HG03439 (cell line): ENCODE data around the gene DDIT3.
A peak's percentile ranks its signal among the peaks of the same experiment; 100 is the strongest.
"Not testable (repeated sequence)": the region's sequence is repeated elsewhere in the genome, so short reads cannot be mapped to it uniquely, and the experiment has no call there.

ENCODE experiments used
- ATAC-seq: cut with Tn5 transposase; IDR thresholded peaks from one replicate; pipeline ENCODE4 v1.9.1; 2021; ENCODE audit warnings: mild to moderate bottlenecking, moderate library complexity; ENCODE audit not compliant: unreplicated experiment

Gene DDIT3

DNA sequence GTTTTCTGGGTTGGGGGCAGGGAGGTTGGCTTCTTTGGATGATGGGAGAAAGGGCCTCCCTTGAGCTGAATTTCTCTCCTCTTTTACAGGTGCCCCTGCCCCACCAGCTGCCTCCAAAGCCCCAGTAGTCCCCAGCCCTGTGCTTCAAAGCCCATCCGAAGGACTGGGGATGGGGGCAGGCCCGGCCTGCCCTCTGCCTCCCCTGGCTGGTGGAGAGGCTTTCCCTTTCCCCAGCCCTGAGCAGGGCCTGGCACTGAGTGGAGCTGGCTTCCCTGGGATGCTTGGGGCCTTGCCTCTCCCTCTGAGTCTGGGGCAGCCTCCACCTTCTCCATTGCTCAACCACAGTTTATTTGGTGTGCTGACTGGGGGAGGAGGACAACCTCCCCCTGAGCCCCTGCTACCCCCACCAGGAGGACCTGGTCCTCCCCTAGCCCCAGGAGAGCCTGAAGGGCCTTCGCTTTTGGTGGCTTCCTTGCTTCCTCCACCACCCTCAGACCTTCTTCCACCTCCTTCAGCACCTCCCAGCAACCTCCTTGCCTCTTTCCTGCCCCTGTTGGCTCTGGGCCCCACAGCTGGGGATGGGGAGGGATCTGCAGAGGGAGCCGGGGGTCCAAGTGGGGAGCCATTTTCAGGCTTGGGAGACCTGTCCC, 6.3 kb upstream of the DDIT3 start:
- ATAC-seq = no peak

DNA sequence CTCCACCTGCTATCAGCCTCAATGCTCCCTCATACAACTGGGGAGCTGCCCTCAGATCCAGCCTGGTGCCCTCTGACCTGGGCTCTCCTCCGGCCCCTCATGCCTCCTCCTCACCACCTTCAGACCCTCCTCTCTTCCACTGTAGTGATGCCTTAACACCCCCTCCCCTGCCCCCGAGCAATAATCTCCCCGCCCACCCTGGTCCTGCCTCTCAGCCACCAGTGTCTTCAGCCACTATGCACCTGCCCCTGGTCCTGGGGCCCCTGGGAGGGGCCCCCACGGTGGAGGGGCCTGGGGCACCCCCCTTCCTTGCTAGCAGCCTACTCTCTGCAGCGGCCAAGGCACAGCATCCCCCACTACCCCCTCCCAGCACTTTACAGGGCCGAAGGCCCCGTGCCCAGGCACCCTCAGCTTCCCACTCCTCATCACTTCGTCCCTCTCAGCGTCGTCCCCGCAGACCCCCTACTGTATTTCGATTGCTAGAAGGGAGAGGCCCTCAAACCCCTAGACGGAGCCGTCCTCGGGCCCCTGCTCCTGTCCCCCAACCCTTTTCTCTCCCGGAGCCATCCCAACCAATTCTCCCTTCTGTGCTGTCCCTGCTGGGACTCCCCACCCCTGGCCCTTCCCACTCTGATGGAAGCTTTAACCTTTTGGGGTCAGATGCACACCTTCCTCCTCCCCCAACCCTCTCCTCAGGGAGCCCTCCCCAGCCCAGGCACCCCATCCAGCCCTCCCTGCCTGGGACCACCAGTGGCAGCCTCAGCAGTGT, 5.5 kb upstream of the DDIT3 start:
- no peak for ATAC-seq

DNA sequence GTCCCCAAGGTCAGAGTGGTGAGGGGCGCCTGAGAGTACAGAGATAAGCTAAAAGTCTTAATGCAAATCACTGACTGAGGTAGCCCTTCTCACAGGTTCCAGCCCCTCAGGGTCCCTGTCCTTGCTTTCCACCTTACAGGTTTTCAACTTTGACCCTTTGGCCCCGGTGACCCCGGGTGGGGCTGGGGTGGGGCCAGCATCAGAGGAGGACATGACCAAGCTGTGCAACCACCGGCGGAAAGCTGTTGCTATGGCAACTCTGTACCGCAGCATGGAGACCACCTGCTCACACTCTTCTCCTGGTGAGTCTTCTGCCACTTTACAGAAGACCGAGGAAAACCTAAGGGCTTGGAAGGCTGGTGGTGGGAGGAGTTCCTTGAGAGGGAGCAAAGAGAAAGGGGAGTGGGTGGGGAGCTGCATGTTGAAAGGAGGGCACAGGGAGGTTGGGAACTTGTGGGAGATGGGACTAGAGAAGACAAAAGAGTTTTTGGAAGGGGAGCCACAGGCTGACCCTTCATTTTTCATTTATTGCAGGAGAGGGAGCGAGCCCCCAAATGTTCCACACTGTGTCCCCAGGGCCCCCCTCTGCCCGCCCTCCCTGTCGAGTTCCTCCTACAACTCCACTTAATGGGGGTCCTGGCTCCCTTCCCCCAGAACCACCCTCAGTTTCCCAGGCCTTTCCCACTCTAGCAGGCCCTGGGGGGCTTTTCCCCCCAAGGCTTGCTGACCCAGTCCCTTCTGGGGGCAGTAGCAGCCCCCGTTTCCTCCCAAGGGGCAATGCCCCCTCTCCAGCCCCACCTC, 4.7 kb upstream of the DDIT3 start:
- no peak for ATAC-seq

DNA sequence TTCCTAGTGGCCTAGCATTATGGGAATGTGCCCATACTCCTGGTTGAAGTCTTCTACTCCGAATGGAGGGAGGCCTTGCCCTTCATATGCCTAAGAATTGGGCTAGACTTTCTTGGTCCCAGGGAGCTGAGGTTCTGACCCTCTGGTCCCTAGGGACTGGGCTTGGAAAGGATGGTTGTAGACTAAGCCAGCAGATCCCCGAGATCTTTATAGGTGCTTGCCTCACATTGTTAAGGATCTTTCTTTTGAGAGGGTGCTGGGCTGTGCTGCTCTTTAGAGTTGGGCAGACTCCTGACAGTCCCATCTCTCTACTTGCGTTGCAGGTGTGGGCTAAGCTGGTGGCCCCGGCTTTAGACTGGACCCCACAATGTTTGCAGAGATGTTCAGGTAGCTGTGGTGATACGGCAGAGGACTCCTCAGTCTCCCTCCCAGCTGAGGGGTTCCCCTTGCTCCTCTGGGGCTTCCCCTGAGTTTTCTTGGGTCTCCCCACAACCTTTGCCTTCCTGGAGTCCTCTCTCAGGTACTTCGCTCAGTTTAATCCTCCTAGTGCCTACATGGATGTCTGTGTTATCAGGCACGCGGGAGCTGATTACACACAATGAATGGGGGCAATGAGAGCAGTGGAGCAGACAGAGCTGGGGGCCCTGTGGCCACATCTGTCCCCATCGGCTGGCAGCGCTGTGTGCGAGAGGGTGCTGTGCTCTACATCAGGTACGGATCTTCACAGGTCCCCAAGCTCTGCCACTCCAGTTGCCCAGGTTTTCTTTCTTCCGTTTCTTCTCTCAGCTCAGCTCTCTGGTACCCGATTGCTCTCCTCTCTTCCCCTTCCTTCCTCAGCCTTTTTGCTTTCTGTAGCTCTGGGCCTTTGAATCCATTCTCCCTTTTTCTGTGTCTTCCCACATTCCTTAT, 3.6 kb upstream of the DDIT3 start:
- ATAC-seq = no peak

DNA sequence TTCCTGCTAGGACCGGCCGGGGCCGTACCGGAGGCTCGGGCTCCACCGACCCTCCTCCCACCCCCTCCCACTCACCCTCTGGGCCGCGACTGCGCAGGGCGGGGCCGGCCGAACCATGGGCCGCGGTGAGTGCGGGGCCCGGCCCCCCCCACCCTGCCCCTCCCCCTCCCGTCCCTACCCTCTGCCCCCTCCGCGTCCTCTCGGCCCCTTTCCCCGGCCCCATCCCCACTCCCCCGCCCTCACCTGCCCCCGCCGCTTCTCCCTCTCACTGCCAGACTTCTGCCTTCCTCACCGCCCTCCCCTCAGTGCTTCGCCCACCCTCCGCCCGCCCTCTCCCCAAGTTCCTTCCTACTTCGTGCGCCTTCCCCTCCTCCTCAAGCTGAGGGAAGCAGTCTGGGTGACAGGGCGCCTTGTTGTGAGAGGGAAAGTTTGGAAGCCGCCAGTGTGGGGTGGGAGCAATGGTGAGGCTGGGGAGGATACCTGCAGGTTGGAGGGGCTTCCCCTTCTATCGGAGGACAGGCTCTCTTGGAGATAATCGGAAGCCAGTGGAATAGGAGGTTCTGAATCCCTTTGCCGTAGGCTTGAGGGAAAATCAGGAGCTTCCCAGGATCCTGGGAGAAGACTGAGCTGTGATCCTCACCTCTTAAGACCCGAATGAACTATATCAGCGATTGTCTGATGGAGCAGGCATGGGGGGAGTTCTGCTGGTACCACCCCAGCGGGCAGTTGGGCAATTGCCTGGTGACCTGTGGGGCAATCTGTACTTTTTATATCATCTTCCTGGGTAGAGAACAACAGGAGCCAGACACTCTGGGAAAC, 2.8 kb upstream of the DDIT3 start:
- ATAC-seq = no peak

DNA sequence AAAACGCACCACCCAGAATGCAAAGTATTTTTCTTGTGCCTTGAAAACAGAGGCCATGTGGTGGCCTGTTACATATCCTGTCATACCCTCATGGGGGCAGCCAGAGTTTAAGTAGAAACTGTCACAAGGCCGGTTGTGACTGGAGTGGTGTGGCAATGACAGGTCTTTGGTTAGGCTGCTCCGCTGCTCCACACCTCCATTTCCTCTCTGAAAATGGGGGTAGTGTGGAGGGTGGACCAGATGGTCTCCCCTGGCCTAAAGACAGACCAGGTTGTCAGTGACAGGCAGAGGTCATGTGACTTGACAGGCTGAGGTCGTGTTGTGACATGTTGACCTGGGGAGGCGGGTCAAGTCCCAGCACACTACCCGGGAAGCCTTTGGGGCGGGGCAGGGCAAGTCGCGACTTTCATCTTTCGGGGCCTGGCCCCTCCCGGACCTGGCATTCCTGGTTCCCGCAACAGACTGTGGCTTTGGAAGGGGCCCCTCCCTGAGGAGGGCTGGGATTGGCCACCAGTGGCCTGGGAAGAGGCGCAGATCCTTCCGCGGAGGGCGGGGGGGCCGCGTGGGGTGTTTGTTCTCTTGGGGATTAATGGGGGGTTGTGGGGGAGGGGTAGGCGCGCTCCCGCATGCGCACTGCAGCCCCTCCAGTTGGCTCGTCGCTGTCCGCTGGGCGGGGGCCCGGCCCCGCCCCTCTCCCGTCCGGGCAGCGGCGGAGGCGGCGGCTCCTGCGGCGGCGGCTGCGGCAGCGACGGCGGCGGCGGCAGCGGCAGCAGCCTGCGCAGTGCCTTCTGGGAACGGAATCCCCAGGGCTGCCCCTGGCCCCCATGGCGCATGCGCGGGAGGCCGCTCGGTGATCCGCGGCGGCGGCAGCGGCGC, 1.9 kb upstream of the DDIT3 start, which contains the start of gene MBD6:
MBD6 (plus strand) TSS at position 814 of the 876 bp plus-strand sequence. CDS start 1,480 bp downstream, outside the sequence.
- ATAC-seq = peak; percentile 43

DNA sequence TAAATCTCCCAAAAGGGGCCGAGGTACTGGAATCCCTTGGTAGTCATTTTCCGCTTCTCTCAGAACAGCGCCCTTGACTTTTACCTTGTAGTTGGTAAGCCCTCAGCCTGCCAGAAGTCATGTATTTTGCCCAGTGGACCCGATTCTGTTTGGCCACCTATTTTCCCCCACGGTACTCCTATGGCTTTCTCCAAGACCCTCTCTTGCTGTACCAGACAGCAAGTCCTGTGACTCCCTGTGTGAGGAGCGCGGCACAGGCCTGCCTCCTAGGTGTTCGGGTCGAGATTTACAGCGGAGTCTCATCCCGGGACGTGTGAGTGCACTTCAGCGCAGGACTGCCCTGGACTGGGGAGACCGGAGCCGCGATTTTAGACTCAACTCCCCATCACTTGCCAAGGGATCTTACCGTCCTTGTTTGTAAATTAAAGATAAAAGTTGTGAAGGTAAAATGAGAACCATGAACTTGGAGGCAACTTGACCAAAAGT, 1.3 kb upstream of the DDIT3 start:
- ATAC-seq = no peak

DNA sequence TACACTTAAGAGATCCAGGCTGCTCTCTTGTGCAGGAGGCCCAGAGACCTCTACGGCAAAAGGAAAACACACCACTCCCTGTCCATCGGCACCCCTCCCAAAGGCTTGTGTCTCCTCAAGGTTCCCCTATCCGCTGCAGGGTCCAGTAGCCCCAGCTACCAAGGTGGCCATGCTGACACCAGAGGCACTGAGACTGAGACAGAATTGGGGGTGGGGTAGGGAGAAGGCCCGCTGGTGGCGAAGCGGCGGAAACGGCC, 590 bp downstream of the DDIT3 start:
- no peak for ATAC-seq

DNA sequence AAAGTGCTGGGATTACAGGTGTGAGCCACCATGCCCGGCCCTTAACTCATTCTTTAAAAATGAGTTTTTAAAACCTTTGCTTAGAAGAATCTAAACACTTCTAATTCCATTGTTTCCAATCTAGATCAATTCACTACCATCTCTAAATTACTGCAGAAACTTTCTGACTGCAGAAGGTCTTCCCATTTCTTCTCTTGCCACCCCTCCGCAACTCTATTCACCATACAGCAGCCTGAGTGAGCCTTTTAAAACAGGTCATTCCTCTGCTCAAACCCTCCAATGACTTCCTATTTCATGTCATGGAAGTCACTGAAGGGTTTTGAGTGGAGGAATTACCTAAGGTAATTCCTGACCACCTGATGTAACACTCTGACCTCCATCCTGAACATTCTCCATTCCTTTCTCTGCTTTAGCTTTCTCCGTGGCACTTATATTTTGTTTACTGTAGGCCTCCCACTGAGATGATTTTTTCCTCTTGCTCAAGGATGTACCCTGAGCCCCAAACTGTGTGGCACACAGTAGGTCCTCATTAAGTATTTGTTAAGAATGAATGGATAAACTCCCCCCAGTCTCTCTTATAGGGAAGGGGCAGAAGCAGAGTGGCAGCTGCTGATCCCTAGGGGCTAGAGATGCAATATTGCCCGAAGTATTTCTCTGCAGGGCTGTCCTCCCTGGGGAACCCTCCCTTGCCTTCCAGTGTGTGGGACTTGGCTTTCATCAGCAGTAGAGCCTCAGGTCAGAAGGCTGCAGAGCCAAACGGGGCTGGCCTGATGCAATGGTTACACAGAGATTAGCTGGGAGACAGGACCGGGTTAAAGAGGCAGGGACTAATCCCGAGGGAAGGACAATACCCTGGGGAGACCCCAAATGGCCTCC, 1.2 kb downstream of the DDIT3 start:
- ATAC-seq = no peak

DNA sequence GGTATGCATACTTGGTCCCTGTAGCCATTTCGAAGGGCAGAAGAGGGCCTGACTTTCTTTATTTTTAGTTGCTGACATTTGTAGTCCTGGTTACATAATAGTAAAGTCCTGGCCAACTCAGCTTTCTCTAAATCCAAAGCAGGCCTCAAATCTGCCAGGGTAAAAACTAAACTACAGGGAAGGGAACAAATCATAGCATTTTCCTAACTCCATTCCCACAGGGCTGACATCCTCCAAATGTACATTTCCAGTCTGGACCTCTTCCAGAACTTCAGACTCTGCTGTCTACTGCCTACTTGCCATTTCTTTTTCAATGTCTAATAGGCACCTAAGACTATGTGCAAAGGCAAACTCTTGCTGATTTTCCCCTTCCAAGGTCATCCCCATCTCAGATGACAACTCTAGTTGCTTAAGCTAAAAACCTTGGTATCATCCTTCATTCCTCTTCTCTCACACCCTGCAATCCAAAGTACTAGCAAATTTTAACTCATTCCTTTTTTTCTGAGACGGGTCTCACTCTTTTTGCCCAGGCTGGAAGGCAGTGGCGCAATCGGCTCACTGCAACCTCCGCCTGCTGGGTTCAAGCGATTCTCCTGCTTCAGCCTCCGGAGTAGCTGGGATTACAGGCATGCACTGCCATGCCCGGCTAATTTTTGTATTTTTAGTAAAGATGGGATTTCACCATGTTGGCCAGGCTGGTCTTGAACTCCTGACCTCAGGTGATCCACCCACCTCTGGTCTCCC, 2.0 kb downstream of the DDIT3 start:
- no peak for ATAC-seq

DNA sequence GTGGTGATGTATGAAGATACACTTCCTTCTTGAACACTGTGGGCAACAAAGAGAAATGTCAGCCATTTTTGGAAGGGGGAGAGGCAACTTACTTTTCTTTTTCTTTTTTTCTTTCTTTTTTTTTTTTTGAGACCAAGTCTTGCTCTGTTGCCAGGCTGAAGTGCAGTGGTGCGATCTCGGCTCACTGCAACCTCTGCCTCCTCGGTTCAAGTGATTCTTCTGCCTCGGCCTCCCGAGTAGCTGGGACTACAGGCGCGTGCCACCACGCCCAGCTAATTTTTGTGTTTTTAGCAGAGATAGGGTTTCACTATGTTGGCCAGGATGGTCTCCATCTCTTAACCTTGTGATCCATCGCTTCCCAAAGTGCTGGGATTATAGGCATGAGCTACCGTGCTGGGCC, 2.6 kb downstream of the DDIT3 start:
- not testable (repeated sequence) for ATAC-seq

DNA sequence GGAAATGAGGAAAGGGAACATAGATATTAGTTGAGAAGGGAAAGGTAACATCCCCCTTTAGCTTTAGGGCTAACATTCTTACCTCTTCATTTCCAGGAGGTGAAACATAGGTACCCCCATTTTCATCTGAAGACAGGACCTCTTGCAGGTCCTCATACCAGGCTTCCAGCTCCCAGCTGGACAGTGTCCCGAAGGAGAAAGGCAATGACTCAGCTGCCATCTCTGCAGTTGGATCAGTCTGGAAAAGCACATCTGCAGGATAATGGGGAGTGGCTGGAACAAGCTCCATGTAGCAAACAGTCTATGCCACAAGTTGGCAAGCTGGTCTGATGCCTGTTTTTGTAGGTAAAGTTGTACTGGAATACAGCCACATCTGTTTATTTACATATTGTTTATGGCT, 3.1 kb downstream of the DDIT3 start:
- no peak for ATAC-seq

DNA sequence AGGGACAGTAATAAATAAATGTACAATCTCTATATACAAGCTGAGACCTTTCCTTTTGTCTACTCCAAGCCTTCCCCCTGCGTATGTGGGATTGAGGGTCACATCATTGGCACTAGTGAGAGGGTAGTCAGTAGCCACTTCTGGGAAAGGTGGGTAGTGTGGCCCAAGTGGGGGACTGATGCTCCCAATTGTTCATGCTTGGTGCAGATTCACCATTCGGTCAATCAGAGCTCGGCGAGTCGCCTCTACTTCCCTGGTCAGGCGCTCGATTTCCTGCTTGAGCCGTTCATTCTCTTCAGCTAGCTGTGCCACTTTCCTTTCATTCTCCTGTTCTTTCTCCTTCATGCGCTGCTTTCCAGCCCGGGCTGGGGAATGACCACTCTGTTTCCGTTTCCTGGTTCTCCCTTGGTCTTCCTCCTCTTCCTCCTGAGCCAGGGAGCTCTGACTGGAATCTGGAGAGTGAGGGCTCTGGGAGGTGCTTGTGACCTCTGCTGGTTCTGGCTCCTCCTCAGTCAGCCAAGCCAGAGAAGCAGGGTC, 3.6 kb downstream of the DDIT3 start:
- ATAC-seq = no peak

DNA sequence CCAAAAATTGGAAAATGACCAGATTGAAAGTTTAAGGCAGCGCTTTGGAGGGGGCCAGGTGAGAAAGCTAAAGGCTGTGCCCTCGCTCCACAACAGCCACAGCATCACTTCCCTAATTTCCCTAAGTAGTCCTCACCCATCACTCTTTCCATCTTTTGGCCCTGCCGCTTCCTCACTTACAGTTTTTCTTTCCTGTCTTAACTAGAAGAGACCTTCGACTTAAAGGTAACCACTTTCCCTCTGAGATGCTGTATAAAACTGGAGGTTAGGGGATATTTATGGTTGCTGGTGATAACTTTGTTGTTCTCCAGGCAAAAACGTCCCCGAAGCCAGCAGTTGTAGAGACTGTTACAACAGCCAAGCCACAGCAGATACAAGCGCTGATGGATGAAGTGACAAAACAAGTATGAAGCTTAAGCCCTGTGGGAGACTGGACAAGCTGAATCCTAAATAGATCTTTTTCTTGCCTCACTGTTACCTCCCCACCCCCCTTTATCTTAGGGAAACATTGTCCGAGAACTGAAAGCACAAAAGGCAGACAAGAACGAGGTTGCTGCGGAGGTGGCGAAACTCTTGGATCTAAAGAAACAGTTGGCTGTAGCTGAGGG, 4.3 kb downstream of the DDIT3 start:
- no peak for ATAC-seq

DNA sequence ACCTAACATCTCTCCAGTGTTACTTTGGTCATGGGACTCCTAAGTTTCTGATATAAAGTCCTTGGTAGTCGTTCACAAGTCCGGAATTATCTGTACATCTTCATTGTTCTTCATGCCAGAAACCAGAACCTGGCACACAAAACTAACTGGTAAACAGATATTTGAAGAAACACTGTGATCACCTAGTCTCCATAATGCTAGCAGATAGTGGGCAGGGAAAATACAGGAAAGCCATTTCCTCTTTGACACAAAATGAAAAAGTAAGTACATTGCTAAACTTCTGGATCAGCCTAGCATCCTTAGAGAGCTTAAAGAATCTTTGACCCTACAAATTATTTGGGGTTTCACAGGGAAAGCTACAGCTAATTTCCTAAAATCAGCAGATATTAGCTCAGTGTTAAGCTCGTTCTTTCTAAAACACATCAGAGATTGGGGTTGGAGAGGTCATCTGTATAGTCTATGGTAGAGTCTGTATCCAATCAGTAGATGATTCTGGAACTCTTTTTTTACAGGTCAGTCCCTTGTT, 4.8 kb downstream of the DDIT3 start:
- no peak for ATAC-seq

DNA sequence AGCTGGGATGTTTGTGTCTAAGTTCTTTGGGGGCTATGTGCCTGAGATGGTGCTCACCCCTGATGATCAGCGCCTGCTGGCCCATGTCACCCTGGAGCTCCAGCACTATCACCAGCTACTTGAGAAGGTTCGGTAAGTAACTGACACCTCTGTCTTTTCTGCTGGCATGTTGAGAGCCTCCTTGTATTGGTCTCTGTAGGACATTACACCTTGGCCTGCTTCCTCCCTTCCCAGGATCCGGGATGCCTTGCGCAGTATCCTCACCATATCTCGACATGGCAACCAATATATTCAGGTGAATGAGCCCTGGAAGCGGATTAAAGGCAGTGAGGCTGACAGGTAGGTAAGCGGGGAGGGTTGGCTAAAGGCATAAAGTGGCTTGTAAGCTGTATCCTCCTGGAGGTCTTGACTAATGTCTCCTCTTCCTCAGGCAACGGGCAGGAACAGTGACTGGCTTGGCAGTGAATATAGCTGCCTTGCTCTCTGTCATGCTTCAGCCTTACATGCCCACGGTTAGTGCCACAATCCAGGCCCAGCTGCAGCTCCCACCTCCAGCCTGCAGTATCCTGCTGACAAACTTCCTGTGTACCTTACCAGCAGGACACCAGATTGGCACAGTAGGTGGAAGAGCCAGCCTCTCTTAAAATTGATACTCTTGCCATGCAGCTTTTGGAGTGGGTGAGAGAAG, 5.5 kb downstream of the DDIT3 start:
- ATAC-seq = no peak
